Activated T-helper 2 cell treated with anti-CD3 and anti-CD28 coated beads, Interferon-gamma antibody, Interleukin-2, Interleukin-4, amounts not matched to agents 10 μg/mL and 5 μg/mL and 100 μg/mL, durations not matched to agents 14 hours and 24 hours and 36 hours (primary cell): ENCODE measurements around the gene DUSP2. TPM values are rescaled to one million over a fixed set of nuclear protein-coding genes. Genes with fewer than 3 reads are reported as not detected.
"Not testable (repeated sequence)": the region's sequence is repeated elsewhere in the genome, so short reads cannot be mapped to it uniquely, and the experiment has no call there.

Experiments used
- DNase-seq: peaks from one replicate; pipeline ENCODE4 v3.0.0; 2021; ENCODE audit warnings: low spot score
- H3K27ac Mint-ChIP-seq: one replicate; pipeline ENCODE4 v1.8.0; 2021; ENCODE audit warnings: mixed read lengths
- H3K27me3 Mint-ChIP-seq: one replicate; pipeline ENCODE4 v1.8.0; 2021; ENCODE audit warnings: low read depth, mixed read lengths
- H3K36me3 Mint-ChIP-seq: one replicate; pipeline ENCODE4 v1.8.0; 2021; ENCODE audit warnings: low read depth, mixed read lengths
- H3K4me1 Mint-ChIP-seq: one replicate; pipeline ENCODE4 v1.8.0; 2021; ENCODE audit warnings: low read depth, mixed read lengths
- H3K4me3 Mint-ChIP-seq: one replicate; pipeline ENCODE4 v1.8.0; 2021; ENCODE audit warnings: low read depth, mild to moderate bottlenecking, moderate library complexity, mixed read lengths
- H3K9me3 Mint-ChIP-seq: one replicate; pipeline ENCODE4 v1.8.0; 2021; ENCODE audit warnings: mixed read lengths
- intact Hi-C: fragments of 100-400 bp; cut with micrococcal nuclease; formaldehyde crosslinking; loops from one replicate; pipeline ENCODE4 v1.15.1; 2023
- total RNA-seq: library from RNA; stranded (reverse); gene quantifications from 2 replicates; pipeline ENCODE4 v1.2.3, GENCODE V29; 2022

DUSP2 gene
- total RNA-seq, 1 donor from 2014 or later: 238 TPM

DNA sequence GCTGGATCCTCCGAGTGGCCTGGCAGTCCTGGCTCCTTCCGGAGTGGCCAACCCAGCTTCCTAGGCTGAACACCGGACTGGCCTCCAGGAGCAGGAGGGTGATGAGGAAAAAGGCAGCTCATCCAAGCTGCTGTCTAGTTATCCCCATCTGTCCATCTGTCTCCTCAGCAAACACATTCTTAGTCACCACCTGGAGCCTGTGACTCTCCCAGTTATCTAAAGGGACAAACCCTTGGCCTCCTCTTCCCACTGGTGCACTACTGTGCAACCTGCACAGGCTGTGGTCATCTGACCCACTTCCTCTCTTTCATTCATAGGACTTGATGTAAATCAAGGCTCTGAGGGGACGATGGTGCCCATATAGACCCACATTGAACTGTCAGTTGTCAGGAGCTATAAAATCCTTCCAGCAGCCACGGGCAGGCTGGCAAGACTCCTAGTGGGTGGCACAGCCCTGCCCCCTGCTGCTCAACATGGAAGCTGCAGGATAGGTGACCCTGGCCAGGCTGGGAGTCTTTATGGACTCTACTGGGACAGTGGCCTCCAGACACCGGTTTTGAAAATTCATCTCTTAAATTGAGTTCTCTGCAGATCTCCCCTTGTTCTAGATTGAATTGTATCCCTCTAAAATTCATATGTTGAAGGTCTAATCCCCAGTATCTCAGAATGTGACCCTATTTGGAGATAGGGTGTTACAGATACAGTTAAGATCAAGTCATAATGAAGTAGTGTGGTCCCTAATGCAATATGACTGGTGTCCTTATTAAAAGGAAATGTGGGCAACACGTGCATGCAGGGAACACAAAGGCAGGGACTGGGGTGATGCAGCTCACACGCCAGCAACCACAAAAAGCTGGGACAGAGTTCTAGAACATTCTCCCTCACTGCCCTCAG, 29.3 kb upstream of the DUSP2 start:
- Mint-ChIP-seq H3K36me3 (no peaks in the 10 kb centered on the region), H3K4me3 (peak overlapping the region; percentile 7), H3K27ac (no peak overlapping the region), H3K9me3 (no peaks in the 10 kb centered on the region), H3K4me1 (peaks cover 15% of the 10 kb centered on the region), H3K27me3 (peaks cover 1% of the 10 kb centered on the region)
- intact Hi-C loops: loop anchor here (1.0 to 10.0 kb wide), 2 partner anchors 36 to 150 kb away; partner anchors contain the start of gene ASTL
- peak; percentile 71 for DNase-seq

DNA sequence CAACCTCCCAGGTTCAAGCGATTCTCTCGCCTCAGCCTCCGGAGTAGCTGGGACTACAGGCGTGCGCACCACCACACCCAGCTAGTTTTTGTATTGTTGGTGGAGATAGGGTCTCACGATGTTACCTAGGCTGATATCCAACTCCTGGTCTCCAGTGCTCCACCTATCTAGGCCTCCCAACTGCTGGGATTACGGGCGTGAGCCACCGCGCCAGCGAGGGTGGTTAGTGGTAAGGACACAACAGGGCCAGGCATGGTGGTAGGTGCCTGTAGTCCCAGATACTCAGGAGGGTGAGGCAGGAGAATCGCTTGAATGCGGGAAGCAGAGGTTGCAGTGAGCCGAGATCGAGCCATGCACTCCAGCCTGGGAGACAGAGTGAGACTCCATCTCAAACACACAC, 26.6 kb upstream of the DUSP2 start:
- Mint-ChIP-seq H3K36me3 (peaks cover 6% of the 10 kb centered on the region), H3K4me1 (peaks cover 29% of the 10 kb centered on the region), H3K4me3 (no peak overlapping the region), H3K9me3 (peaks cover 6% of the 10 kb centered on the region), H3K27me3 (peaks cover 1% of the 10 kb centered on the region), H3K27ac (no peak overlapping the region)
- intact Hi-C loops: loop anchor here (10.0 kb wide), 1 partner anchor 147 kb away; no protein-coding TSS in a partner anchor
- no peak for DNase-seq

DNA sequence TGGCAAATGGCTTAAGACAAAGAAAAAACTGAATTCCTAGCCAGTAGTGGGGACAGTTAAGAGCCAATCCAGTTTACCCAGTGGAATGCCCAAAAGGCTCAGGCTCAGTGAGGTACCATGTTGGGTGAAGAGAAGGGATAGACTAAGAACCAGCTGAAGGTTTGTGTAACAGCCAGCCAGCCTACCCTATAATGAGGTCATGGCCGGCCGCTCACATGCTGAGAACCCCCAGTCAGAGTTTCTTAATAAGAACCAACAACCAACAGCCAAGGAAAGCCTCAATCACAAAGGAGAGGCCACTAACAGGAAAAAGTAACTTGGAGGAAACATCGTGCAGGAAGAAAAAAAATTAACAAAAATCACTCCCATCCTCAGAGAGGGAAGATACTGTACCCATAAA, 25.4 kb upstream of the DUSP2 start:
- peaks cover 33% of the 10 kb centered on the region for H3K4me1 Mint-ChIP-seq
- H3K9me3 Mint-ChIP-seq: peaks cover 6% of the 10 kb centered on the region
- no peak overlapping the region for H3K27ac Mint-ChIP-seq
- DNase-seq: no peak
- H3K27me3 Mint-ChIP-seq: no peaks in the 10 kb centered on the region
- no peak overlapping the region for H3K4me3 Mint-ChIP-seq
- peaks cover 6% of the 10 kb centered on the region for H3K36me3 Mint-ChIP-seq
- intact Hi-C loops: loop anchor here (10.0 kb wide), 1 partner anchor 146 kb away; no protein-coding TSS in a partner anchor

DNA sequence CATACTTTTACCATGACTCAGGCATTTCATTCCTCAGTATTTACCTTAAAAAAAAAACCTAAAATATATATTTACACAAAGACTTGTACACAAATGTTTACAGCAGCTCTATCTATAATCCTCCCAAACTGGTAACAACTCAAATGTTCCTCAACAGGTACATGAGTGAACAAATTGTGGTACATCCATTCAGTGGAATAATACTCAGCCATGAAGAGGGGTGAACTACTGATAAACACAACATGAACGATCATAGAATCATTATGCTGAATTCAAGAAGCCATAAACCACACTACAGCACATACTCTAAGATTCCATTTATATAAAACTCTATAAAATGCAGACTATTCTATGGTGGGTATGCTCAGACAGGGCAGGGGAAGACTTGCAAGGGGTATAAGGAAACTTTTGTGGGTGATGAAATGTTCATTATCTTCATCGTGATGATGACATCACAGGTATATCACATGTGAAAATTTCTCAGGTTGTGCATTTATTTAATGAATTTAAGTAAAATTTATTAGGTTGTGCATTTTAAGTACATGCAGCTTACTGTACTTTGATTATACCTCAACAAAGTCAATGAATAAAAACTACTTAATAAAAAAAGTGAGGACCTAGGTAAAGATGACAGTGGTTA, 24.7 kb upstream of the DUSP2 start:
- H3K27me3 Mint-ChIP-seq: no peaks in the 10 kb centered on the region
- no peak overlapping the region for H3K27ac Mint-ChIP-seq
- intact Hi-C loops: loop anchor here (10.0 kb wide), 1 partner anchor 145 kb away; no protein-coding TSS in a partner anchor
- no peak overlapping the region for H3K4me3 Mint-ChIP-seq
- H3K4me1 Mint-ChIP-seq: peaks cover 34% of the 10 kb centered on the region
- peaks cover 6% of the 10 kb centered on the region for H3K9me3 Mint-ChIP-seq
- H3K36me3 Mint-ChIP-seq: peaks cover 6% of the 10 kb centered on the region
- no peak for DNase-seq

DNA sequence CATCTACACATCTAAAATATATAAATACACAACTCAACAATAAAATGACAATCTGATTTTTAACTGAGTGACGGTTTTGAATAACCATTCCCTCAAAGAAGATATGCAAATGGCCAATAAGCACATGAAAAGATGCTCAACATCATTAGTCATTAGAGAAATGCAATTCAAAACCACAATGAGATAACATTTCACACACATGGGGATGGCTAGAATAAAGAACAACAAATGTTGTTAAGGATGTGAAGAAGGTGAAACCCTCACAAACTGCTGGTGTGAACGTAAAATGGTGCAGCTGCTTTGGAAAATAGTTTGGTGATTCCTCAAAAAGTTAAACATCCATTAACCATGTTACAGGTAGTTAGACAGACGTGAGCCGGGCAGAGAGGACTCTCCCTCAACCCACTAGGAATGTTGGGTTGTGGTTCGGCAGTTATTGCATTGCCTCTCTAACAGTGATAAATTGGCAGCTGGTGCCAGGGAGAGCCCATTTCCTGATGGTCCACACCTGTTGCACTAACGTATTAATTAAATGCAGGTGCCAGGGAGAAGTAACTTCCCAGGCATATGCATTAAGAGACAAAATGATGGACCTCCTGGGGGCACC, 22.3 kb upstream of the DUSP2 start:
- peaks cover 6% of the 10 kb centered on the region for H3K36me3 Mint-ChIP-seq
- DNase-seq: no peak
- intact Hi-C loops: no loop called here
- H3K27ac Mint-ChIP-seq: peak overlapping the region; percentile 71
- peaks cover 44% of the 10 kb centered on the region for H3K4me1 Mint-ChIP-seq
- H3K4me3 Mint-ChIP-seq: no peak overlapping the region
- peaks cover 6% of the 10 kb centered on the region for H3K9me3 Mint-ChIP-seq
- no peaks in the 10 kb centered on the region for H3K27me3 Mint-ChIP-seq

GRCh38 chr2:96164459-96165184, 19.4 kb upstream of the DUSP2 start:
- Mint-ChIP-seq H3K27me3 (no peaks in the 10 kb centered on the region), H3K4me3 (peak overlapping the region; percentile 83), H3K36me3 (peaks cover 14% of the 10 kb centered on the region), H3K9me3 (peaks cover 14% of the 10 kb centered on the region), H3K4me1 (peaks cover 60% of the 10 kb centered on the region), H3K27ac (peak overlapping the region; percentile 99)
- peak; percentile 66 for DNase-seq
- intact Hi-C loops: loop anchor here (1.0 kb wide), 1 partner anchor 18 kb away; no protein-coding TSS in a partner anchor

- Mint-ChIP-seq H3K36me3 (peaks cover 9% of the 10 kb centered on the region), H3K4me3 (peak overlapping the region; percentile 83), H3K27ac (peak overlapping the region; percentile 99), H3K9me3 (peaks cover 9% of the 10 kb centered on the region), H3K4me1 (peaks cover 64% of the 10 kb centered on the region), H3K27me3 (no peaks in the 10 kb centered on the region)
- intact Hi-C loops: loop anchor here (1.0 kb wide), 1 partner anchor 18 kb away; no protein-coding TSS in a partner anchor
- DNase-seq: peak; percentile 43
Observed at GRCh38 chr2:96163768-96164429, 18.7 kb upstream of the DUSP2 start.

GRCh38 chr2:96163415-96163767, 18.2 kb upstream of the DUSP2 start:
- Mint-ChIP-seq H3K9me3 (peaks cover 8% of the 10 kb centered on the region), H3K4me3 (peak overlapping the region; percentile 83), H3K36me3 (peaks cover 8% of the 10 kb centered on the region), H3K4me1 (peaks cover 64% of the 10 kb centered on the region), H3K27me3 (no peaks in the 10 kb centered on the region), H3K27ac (peak overlapping the region; percentile 99)
- intact Hi-C loops: no loop called here
- no peak for DNase-seq

DNA sequence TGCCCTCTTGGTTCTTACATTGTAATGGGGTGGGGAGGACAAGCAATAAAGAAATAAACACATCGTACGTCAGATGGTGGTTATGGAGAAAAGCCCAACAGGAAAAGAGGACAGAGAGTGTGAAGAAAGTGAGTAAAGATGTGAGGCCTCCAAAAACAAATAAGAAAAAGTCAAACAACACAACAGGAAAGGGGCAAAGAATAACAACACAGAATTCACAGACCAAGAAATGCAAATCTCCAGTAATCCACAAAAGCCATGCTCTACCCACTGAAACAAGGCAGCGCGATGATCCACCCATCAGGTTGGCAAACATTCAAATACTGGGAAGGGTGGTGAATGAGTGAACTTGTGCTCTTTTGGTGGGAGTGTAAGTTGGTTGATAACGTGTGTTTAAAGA, 16.7 kb upstream of the DUSP2 start:
- Mint-ChIP-seq H3K4me1 (peaks cover 68% of the 10 kb centered on the region), H3K9me3 (peaks cover 8% of the 10 kb centered on the region), H3K36me3 (peaks cover 8% of the 10 kb centered on the region), H3K27ac (peak overlapping the region; percentile 99), H3K4me3 (no peak overlapping the region), H3K27me3 (no peaks in the 10 kb centered on the region)
- intact Hi-C loops: no loop called here
- DNase-seq: no peak

- H3K4me3 Mint-ChIP-seq: not testable (repeated sequence)
Observed at GRCh38 chr2:96160366-96160765, 15.1 kb upstream of the DUSP2 start.

GRCh38 chr2:96159084-96159830, 14.0 kb upstream of the DUSP2 start:
- H3K27ac Mint-ChIP-seq: peak overlapping the region; percentile 93
- H3K4me1 Mint-ChIP-seq: peaks cover 74% of the 10 kb centered on the region
- peak overlapping the region; percentile 60 for H3K4me3 Mint-ChIP-seq
- peak; percentile 12 for DNase-seq
- no peaks in the 10 kb centered on the region for H3K27me3 Mint-ChIP-seq
- intact Hi-C loops: no loop called here
- peaks cover 8% of the 10 kb centered on the region for H3K36me3 Mint-ChIP-seq
- H3K9me3 Mint-ChIP-seq: peaks cover 8% of the 10 kb centered on the region

More at GRCh38 chr2:96160366-96160765, 15.1 kb upstream of the DUSP2 start:
- intact Hi-C loops, H3K27me3 Mint-ChIP-seq, H3K36me3 Mint-ChIP-seq, H3K27ac Mint-ChIP-seq, DNase-seq, H3K9me3 Mint-ChIP-seq: not testable (repeated sequence)
- H3K4me1 Mint-ChIP-seq: peaks cover 78% of the 10 kb centered on the region
